PC-3 (cell line): ENCODE data around the gene ADARB2.

ENCODE experiments used
- EZH2 ChIP-seq: fragments of 300-600 bp; sonication (generic); IDR thresholded peaks from one replicate; pipeline ENCODE4 v1.6.1; 2017; ENCODE audit warnings: antibody characterized with exemption, mild to moderate bottlenecking, low read length; ENCODE audit not compliant: unreplicated experiment
- EZH2phosphoT487 ChIP-seq: fragments of 300-600 bp; sonication (generic); IDR thresholded peaks from 2 replicates; pipeline ENCODE4 v1.6.1; 2018; ENCODE audit warnings: mild to moderate bottlenecking, antibody characterized with exemption, low read length, borderline replicate concordance
- TF ChIP-seq, protein P1 (sequence below): fragments of 300-600 bp; sonication (generic); conservative IDR thresholded peaks from 2 replicates; pipeline ENCODE4 v1.5.1; 2017; ENCODE audit warnings: antibody characterized with exemption, low read depth, mild to moderate bottlenecking, low read length

DNA sequence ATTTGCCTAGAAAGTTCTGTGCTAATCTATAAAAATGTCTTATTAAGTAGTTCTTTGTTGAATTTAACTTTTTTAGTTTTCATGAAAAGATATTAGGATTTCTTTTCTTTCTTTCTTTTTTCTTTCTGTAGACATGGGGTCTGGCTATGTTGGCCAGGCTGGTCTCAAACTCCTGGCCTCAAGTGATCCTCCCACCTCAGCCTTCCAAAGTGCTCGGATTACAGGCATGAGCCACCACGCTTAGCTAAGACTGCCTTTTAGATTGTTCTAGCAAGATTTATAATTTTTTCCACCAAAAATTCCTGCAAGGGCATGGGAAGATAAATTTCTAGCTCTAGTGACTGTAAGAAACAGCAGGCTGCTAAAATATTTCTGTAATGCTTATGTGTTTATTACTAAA, 540.7 kb downstream of the ADARB2 start:
- TF ChIP-seq, protein P1, sequence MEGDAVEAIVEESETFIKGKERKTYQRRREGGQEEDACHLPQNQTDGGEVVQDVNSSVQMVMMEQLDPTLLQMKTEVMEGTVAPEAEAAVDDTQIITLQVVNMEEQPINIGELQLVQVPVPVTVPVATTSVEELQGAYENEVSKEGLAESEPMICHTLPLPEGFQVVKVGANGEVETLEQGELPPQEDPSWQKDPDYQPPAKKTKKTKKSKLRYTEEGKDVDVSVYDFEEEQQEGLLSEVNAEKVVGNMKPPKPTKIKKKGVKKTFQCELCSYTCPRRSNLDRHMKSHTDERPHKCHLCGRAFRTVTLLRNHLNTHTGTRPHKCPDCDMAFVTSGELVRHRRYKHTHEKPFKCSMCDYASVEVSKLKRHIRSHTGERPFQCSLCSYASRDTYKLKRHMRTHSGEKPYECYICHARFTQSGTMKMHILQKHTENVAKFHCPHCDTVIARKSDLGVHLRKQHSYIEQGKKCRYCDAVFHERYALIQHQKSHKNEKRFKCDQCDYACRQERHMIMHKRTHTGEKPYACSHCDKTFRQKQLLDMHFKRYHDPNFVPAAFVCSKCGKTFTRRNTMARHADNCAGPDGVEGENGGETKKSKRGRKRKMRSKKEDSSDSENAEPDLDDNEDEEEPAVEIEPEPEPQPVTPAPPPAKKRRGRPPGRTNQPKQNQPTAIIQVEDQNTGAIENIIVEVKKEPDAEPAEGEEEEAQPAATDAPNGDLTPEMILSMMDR: no peak
- no peak for TF ChIP-seq EZH2phosphoT487
- no peak for TF ChIP-seq EZH2
